ENCODE results near the gene HTATIP2. TPM values are rescaled to one million over a fixed set of nuclear protein-coding genes. Genes with fewer than 3 reads are reported as not detected.

HTATIP2 gene
- polyA plus RNA-seq, 2 of the 4 experiments (the other 2 are of a cell fraction): 234 to 308 TPM

GRCh38 chr11:20421946-20422345 is 58.4 kb downstream of the HTATIP2 start:
- FAIRE-seq (no peak), DNase-seq (ENCODE audit: low read depth in 1 of 2, low spot score in 1 of 2) (no peak), ATAC-seq (no peak)
- TF ChIP-seq CHD4 (IDR thresholded peaks at IDR 0.05; ENCODE audit: borderline replicate concordance): no peak
- no peak for TF ChIP-seq NFE2L2 (conservative IDR thresholded peaks at IDR 0.05; ENCODE audit: low read length)
- TF ChIP-seq HOXB13 (CRISPR knock-in tag; IDR thresholded peaks at IDR 0.05; ENCODE audit: low read depth): no peak
- TF ChIP-seq MYC (IDR thresholded peaks at IDR 0.05; ENCODE audit: borderline replicate concordance, low read length): no peak
- no peak for TF ChIP-seq FOSL2 (IDR thresholded peaks at IDR 0.05)
- no peak for TF ChIP-seq FOSL2 (CRISPR knock-in tag; IDR thresholded peaks at IDR 0.05)
- TF ChIP-seq, protein P1, sequence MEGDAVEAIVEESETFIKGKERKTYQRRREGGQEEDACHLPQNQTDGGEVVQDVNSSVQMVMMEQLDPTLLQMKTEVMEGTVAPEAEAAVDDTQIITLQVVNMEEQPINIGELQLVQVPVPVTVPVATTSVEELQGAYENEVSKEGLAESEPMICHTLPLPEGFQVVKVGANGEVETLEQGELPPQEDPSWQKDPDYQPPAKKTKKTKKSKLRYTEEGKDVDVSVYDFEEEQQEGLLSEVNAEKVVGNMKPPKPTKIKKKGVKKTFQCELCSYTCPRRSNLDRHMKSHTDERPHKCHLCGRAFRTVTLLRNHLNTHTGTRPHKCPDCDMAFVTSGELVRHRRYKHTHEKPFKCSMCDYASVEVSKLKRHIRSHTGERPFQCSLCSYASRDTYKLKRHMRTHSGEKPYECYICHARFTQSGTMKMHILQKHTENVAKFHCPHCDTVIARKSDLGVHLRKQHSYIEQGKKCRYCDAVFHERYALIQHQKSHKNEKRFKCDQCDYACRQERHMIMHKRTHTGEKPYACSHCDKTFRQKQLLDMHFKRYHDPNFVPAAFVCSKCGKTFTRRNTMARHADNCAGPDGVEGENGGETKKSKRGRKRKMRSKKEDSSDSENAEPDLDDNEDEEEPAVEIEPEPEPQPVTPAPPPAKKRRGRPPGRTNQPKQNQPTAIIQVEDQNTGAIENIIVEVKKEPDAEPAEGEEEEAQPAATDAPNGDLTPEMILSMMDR (IDR thresholded peaks at IDR 0.05): no peak
- TF ChIP-seq ZSCAN20 (CRISPR knock-in tag; IDR thresholded peaks at IDR 0.05): no peak
- no peak for TF ChIP-seq ZNF302 (CRISPR knock-in tag; IDR thresholded peaks at IDR 0.05)
- no peak for TF ChIP-seq CBX2 (IDR thresholded peaks at IDR 0.05; ENCODE audit: borderline replicate concordance, low read depth)
- TF ChIP-seq HEYL (CRISPR knock-in tag; IDR thresholded peaks at IDR 0.05): no peak
- TF ChIP-seq MAZ (IDR thresholded peaks at IDR 0.05; ENCODE audit: borderline replicate concordance, low read depth, low read length): no peak
- CTCF ChIA-PET: no interaction called here
- Histone ChIP-seq H3K4me2 (no peak overlapping the region), H3K27ac (no peak overlapping the region), H3K4me1 (no peaks in the 10 kb centered on the region), H3K4me3 (no peak overlapping the region), H3K9me3 (no peaks in the 10 kb centered on the region)
- POLR2A ChIA-PET: no interaction called here
- WGBS (ENCODE audit: missing lambda C conversion rate): 91% methylated on average over 2 of the region's 2 CpGs

DNA sequence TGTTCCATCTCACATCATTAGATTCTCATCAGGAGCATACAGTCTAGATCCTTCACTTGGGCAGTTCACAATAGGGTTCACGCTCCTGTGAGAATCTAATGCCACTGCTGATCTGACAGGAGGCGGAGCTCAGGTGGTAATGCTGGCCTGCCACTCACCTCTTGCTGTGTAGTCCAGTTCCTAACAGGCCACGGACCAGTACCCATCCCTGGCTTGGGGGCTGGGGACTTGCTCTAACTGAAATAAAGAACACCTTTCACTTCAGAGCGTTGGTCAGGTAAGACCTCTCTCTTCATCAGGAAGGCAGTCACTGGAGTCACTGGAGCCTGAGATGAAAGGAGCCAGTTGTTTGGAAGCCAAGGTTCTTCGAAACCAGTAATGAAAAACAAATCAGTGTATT is 65.7 kb downstream of the HTATIP2 start:
- no peak for TF ChIP-seq BCL3 (IDR thresholded peaks at IDR 0.05)
- no peak for TF ChIP-seq GATA3 (IDR thresholded peaks at IDR 0.05; ENCODE audit: borderline replicate concordance)
- no peak for TF ChIP-seq EP300 (IDR thresholded peaks at IDR 0.05)
- no peak for TF ChIP-seq ZFP36 (IDR thresholded peaks at IDR 0.05; ENCODE audit: borderline replicate concordance, partially characterized antibody)
- TF ChIP-seq NPAS2 (CRISPR knock-in tag; IDR thresholded peaks at IDR 0.05; ENCODE audit: borderline replicate concordance): no peak
- TF ChIP-seq, protein P2, sequence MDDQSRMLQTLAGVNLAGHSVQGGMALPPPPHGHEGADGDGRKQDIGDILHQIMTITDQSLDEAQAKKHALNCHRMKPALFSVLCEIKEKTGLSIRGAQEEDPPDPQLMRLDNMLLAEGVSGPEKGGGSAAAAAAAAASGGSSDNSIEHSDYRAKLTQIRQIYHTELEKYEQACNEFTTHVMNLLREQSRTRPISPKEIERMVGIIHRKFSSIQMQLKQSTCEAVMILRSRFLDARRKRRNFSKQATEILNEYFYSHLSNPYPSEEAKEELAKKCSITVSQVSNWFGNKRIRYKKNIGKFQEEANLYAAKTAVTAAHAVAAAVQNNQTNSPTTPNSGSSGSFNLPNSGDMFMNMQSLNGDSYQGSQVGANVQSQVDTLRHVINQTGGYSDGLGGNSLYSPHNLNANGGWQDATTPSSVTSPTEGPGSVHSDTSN (IDR thresholded peaks at IDR 0.05): no peak
- no peak for TF ChIP-seq FOSL2 (IDR thresholded peaks at IDR 0.05)
- TF ChIP-seq FOSL2 (CRISPR knock-in tag; IDR thresholded peaks at IDR 0.05): no peak
- TF ChIP-seq RFX5 (IDR thresholded peaks at IDR 0.05): no peak
- TF ChIP-seq CBX8 (IDR thresholded peaks at IDR 0.05): no peak
- TF ChIP-seq TFCP2L1 (CRISPR knock-in tag; IDR thresholded peaks at IDR 0.05): no peak
- H3K4me2 ChIP-seq: no peak overlapping the region
- FAIRE-seq: no peak
- ChIA-PET POLR2A (no interaction called here), CTCF (interaction anchor here (1.5 kb wide), 2 partner anchors 9 to 37 kb away, joined by 3 to 4 read pairs; no protein-coding TSS in a partner anchor)
- 89% methylated on average over 5 of the region's 5 CpGs for WGBS (ENCODE audit: missing lambda C conversion rate)
- H3K4me1 ChIP-seq: no peaks in the 10 kb centered on the region
- DNase-seq (ENCODE audit: low read depth in 1 of 2, low spot score in 1 of 2): no peak
- ATAC-seq: no peak
- no peak overlapping the region for H3K27ac ChIP-seq
- H3K9me3 ChIP-seq: no peaks in the 10 kb centered on the region
- no peak overlapping the region for H3K4me3 ChIP-seq

Other genes starting within 250 kb of the HTATIP2 start
- gene DBX1, start 203.2 kb upstream of the HTATIP2 start, polyA plus RNA-seq (2011; rRNA removed): not detected in 2 replicates
- gene DBX1, start 203.2 kb upstream of the HTATIP2 start, polyA plus RNA-seq (2017; fragmentation: RNase III; extraction: RNeasy Plus Mini Kit Qiagen cat#74134 plus additional on column Dnase treatment): not detected in 3 replicates
- 40.9 and 53.9 TPM in 2 replicates for gene PRMT3, start 24.0 kb downstream of the HTATIP2 start, polyA plus RNA-seq (2011; rRNA removed)
- gene PRMT3, start 24.0 kb downstream of the HTATIP2 start, polyA plus RNA-seq (2017; fragmentation: RNase III; extraction: RNeasy Plus Mini Kit Qiagen cat#74134 plus additional on column Dnase treatment): 32.4 to 37.2 TPM (median 34.6 TPM) in 3 replicates
- not detected in 2 replicates for gene SLC6A5, start 235.9 kb downstream of the HTATIP2 start, polyA plus RNA-seq (2011; rRNA removed)
- gene SLC6A5, start 235.9 kb downstream of the HTATIP2 start, polyA plus RNA-seq (2017; fragmentation: RNase III; extraction: RNeasy Plus Mini Kit Qiagen cat#74134 plus additional on column Dnase treatment): not detected in 3 replicates

Measured in A549 (cell line).